ENCODE data around the gene ROR2.

GRCh38 chr9:91825422-91825821 is 124.6 kb downstream of the ROR2 start:
- TF ChIP-seq CTCF (conservative IDR thresholded peaks at IDR 0.05; ENCODE audit: low read depth, low read length) (no peak), EZH2phosphoT487 (IDR thresholded peaks at IDR 0.05; ENCODE audit: borderline replicate concordance, low read length) (no peak), EZH2 (IDR thresholded peaks at IDR 0.05; ENCODE audit: low read length, unreplicated experiment) (no peak)

All from PC-3 (cell line).